Limb (tissue), 2 donors: ENCODE measurements around the gene PPM1M.

Experiments
- DNase-seq, 2 donors: peaks; one replicate each; pipeline ENCODE4 v3.0.0-alpha.2; 2016; ENCODE audit errors: extremely low spot score in 2 of 2

Gene PPM1M

DNA sequence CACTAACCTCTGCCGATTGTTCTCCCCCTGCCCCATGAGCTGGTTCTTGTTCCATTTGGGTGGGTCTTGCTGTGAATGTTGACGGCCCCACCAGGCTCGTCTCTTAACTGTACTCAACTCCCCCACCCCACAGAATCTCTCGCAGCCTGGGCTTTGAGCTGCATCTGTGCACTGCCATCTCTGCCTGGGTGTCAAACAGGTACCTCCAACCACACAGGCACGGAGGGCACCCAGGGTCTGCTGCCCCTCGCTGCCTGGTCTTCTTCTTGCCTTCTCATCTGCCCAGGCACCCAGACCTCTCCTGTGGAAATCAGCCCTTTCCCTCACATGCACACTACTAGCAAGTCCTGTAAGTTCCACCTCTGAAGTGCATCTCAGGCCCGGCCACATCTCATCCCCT lies 30.2 kb upstream of the PPM1M start:
- DNase-seq, result peak in 1 of 2 donors; percentile 14

DNA sequence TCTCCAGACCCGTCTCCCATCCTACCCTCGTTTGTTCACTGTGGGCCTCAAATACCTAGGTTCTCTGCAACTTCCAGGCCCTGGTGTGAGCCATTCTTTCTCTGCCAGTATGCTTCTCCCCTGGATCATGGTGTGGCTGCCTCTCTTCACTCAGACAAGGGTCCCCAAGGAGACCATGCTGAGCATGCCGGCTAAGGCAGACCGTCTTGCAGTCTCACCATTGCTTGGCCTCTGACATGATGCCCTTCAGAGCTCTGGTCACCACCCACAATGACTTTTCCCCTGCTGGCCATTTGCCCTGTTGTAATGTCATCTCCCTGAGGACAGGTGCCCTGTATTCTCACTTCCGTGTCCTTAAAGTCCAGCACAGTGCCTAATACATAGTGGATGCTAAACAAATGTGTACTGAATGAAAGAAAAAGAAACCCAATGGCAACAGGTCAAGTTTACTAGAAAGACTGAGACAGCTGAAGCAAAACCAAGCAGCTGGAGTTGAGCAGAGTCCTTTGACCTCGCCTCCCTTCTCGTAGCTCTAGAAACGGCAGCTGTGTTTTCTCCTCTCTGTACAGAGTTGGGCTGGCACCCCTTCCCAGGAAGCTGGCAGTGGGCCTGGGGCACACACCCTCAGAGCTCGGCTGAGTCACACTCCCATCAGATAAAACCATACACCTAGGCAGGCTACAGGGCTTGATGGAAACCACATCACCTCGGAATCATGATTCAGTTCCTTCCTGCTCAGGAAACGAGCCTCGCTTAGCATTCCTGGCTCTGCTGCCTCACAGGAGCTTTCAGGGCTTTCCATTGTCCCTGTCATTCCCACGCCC lies 28.8 kb upstream of the PPM1M start:
- DNase-seq, result peak; percentile 56 to 78

DNA sequence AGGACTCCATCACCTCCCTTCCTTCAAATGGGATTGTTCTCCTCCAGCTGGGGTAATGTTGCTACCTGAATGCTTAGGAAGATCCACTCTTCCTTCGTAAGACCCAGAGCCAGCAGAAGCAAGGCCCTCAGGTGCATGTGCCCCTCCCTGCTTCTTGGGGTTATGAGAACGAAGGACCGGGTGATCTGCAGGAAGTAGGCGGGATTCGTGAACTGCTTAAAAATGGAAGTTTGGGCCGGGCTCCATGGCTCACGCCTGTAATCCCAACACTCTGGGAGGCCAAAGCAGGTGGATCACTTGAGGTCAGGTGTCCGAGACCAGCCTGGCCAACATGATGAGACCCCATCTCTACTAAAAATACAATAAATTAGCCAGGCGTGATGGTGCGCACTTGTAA lies 28.2 kb upstream of the PPM1M start:
- DNase-seq, result no peak

DNA sequence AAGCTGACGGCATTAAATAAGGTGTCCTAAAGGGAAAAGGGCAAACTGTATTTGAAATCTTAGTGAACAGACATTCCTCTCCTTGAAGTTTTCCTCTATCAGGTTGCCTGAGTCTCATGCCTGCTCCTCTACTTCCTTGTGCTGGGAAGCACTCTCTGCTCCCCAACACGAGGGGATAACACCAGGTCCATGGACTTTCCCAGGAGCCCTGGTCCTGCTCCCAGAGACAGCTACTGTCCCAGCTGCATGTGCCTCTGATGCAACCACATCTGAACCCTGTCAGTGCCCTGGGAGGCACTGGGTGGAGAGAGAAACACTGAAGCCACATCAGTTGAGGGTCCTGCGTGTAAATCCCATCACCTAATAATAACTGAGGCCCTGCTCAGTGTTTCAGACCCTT lies 27.5 kb upstream of the PPM1M start:
- no peak for DNase-seq

DNA sequence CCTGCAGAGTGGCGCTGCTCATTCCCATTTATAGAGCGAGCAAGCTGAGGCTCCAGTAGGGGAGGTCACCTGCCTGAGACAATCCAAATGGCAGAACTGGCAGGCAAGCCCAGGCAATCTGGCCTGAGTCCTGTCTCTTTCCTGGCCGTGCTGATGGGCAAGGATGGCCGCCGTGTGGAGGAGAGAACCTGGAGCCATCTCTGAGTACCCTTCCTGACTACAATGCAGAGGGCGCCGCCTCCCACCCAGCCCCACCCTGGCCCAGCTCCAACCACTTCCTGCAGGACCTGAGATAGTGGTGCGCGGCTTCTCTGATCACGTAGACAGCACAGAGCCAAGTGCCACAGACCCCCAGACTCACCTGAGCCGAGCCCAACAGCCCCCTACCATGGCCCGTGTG lies 27.1 kb upstream of the PPM1M start:
- DNase-seq, result peak in 1 of 2 donors; percentile 22

DNA sequence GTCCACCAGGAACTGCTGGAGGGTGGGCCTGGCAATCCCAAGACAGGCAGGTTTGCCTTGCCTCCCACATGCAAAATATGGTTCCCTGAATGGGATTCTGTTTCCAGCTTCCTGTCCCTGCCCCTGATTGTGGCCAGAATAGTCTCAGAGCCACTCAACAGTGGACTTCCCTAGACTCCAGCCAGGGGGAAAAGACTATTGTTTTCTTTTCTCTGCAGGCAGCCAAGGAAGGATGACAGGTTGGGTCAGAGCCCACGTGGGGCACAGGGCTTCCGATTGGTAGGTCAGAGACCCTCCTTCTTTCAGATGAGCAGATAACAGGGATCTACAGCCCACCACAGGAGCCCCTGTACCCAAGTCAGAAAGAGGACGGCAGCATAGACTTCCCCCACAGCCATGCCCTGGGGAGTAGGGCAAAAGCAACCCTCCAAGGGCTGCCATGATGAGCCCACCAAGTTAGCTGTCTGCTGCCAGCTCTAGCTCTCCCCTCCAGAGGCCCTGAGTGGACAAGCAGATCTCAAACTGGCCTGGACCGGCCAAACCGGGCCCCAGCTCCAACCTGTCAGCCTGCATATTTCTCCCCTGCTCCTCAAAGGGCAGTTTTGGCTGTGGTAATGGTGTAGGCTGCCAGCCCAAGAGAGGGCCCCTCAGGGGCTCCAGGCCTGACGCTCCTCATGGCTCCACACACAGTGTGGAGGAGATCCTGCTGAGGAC lies 26.5 kb upstream of the PPM1M start:
- DNase-seq, result peak in 1 of 2 donors; percentile 32

DNA sequence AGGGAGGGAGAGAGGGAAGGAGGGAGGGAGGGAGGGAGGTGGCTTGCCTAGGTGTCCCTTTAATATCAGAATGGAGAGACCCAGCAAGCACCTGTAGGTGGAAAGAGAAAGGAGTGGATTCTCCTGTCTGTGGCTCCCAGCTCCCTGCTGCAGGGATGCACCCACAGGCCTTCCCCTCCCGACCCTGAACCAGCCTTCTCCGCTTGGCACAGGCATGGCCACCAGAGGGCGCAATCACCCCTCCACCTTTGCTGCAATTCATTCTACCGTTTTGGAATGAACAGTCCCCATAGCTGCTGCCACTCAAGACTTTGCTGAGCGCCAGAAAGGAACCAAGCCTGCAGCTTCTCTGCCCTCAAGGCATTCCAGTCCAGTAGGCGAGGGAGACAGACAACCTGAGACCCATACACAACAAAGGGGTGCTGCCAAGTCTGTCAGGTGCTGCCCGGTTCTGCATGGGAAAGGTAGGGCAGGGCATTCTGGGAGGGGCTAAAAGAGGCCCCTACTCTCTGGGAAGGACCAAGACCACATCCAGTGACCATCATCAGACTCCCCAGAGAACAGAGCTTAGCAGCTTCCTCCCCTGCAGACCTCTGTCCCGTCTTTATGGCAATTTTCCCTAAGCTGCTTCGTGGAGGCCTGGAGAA lies 25.1 kb upstream of the PPM1M start:
- DNase-seq, result peak; percentile 78 to 92

DNA sequence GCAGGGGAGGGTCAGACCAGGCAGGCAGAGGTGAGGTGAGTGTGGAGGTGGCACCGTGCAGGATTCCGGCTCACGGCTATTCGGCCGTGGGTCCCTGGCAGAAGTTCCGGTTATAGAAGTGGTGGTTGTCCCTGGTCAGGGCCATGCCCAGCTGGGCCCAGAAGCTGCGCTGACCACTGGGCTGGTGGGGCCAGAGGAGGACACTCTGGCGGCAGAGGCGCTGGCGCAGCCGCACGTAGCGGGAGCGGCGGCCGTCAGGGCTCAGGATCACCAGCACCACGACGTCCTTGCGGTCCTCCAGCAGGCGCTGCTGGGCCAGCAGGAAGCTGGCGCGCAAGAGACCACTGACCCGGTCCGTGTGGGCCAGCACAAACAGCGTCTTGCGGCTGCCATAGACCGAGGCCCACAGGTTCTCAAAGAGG lies 24.4 kb upstream of the PPM1M start:
- DNase-seq, result peak in 1 of 2 donors; percentile 25

DNA sequence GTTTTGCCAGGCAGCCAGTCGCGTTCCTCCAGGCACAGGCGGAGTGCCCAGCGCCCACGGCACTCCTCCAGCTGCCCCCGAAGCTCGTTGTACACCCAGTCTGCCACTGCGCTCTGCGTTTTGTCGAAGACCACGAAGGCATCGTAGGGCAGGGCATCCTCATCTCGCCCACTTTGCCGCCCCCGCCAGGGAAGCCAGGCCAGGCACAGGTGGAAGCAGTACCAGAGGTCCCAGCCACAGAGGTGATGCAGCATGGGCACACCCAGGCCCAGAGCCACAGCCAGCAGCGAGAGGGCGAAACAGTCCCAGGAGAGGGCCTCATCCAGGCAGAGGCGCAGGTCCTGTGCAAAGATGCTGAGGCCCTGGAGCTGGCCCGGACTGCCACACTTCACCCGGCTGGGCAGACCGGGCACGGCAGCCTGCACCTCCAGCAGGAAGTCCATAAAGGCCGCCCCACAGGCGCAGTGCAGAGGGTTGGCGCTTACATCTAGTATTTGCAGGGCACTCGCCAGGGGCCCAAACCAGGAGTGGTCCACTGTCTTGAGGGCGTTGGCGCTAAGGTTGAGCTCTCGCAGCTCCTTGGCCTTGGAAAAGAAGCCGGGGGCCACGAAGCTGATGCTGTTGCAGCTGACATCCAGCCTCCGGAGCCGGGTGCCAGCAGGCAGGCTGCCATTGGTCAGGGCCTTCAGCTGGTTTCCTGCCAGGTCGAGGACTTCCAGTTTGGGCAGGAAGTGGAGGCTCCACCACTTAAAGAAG lies 23.8 kb upstream of the PPM1M start:
- DNase-seq, result peak in 1 of 2 donors; percentile 22

DNA sequence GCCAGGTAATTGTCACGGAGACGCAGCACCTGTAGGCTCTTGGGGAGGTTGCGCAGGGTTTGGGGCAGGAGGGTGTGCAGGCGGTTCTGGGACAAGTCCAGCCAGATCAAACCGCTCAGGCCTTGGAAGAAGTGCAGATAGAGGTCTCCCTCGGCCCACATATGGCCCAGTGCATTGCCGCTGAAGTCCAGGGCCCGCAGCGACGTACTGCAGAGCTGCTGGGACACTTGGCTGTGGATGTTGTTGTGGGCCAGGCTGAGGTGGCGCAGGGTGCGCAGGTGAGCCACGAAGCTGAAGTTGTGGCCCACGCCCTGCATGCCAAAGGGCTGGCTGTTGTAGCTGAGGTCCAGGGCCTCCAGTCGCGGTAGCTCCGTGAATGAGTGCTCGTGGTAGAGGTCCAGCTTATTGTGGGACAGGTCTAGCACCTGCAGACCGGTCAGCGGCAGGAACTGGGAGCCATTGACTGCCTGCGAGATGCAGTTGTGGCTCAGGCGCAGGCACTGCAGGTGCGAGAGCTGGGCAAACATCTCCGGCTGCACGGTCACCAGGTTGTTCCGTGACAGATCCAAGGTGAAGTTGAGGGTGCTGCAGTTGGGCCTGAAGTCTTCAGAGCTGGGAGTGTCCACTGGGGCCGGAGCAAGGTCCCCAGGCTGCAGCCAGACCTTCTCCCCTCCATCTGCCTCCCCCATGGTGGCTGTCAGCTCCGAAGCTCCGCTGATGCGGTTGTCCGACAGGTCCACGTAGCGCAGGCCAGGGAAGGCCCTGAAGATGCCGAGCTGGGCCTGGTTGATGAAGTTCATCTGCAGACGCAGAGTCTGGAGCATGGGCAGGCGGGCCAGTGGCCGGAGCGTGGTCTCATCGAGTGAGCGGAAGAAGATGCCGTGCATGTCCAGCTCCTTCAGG lies 23.0 kb upstream of the PPM1M start:
- peak in 1 of 2 donors; percentile 16 for DNase-seq

DNA sequence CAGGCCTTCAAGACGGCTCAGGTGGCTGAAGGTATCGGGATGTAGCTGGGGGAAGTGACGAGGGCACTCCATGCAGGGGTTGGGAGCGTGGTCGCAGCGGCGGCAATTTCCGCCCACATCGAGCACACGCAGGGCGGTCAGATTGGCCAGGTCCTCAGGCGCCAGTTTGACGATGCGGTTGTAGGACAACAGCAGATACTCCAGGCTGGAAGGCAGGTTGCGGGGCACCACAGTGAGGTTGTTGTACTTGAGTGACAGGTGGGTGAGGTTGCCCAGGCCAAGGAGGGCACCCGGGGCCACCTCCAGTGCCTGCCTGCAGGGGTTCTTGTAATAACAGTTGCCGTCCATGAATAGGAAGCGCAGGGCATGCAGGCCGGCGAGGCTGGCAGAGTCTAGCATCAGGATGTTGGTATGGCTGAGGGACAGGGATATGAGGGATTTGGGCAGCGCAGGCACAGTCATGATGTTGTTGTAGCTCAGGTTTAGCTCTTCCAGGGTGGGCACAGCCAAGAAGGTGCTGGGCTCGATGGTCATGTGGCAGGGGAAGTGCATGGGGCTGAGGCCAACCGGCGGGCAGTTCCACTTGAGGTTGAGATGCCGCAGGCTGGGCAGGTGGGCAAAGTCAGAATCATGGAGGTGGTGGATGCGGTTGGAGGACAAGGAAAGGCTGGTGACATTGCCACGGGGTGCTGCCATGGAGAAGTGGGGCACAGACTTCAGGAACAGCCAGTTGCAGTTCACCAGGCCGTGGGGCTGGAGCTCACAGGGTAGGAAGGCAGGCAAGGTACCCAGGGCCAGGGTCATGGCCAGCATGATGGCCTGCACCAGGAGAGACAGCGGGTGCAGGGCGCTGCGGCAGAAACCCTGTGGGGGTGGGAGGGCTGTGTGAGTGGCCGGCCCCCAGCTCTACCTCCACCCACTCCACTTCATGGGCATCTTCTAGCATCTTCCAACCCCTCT lies 21.8 kb upstream of the PPM1M start:
- DNase-seq, result no peak

DNA sequence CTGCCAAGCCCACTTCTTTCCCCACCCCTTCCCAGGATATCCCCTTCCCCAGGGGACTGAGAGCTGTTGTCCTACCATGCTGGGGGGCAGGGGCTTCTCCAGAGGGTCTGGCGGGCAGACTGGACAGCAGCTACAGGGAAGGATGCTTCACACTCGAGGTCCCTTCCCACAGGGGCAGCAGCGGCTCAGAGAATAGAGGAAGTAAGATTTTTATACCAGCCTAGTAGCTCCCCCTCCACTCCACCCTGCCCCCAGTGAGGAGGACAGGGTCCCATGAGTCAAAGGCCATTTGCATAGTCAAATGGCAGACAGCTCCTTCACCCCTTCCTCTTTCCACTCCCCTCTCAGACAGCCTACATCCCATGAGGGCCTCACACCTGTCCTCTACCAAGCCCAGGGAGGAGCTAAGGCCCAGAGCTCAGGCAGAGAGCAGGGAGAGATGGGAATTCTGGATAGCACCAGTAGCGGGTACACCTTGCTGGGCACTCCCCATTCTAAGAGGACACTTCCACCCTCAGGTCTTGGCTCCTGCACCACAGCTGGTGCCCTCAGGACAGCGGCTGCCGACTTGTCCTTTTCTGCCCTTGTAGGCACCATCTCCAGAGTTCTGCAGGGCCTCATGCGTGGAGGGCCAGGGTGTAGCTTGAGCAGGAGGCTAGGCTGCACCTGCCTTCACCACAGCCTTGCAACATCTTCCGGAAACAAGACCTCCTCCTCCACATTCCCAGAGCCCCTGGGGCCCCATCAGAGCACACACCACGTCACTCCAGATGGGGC lies 19.9 kb upstream of the PPM1M start, which contains the start of gene TLR9:
TSS of gene TLR9 (minus strand) at position 194 of the 777 bp plus-strand sequence. CDS start at position 78, 116 bp downstream.
- no peak for DNase-seq

DNA sequence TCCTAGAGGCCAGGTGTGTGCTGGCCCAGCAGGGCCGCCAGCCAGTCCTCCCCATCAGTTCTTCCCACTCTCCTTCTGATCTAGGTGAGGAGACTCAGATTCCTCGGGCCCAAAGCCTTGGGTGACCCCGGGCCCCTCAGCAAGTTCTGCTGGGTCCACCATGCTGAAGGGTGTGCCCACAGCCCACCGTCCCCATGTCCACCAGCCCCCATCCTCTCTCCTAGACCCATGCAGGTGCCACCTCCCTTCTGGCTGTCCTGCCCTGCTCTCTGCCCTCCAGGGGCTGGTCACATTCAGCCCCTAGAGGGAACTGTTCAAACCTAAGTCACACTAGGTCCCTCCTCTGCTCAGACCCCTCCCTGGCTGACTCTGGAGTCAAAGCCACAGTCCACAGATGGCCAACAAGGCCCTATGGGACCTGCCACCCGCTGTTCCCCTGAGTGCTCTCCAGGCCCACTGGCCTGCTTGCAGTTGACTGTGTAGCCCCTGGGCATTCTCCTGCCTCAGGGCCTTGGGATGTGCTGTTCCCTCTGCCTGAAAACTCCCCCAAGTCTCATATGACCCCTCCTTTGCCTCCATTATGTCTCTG lies 19.2 kb upstream of the PPM1M start:
- no peak for DNase-seq

DNA sequence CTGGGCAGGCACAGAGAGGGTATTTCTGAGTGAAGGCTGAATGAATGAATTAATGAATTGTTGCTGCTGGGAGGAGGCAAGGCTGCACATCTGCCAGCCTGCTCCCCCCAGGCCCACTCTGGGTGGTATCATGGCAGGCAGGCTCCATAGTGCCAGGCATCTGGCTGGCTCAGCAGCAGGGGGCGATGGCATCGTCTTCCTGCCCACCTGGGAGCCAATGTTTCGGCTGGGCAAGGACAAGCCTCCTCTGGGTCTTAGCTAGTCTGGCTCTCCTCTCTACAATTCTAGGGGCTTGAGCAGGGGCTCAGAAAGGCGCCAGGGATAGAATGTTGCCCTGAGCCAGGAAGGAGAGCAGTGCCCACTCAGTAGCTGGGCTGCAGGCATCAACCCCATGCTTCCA lies 18.4 kb upstream of the PPM1M start:
- no peak for DNase-seq

DNA sequence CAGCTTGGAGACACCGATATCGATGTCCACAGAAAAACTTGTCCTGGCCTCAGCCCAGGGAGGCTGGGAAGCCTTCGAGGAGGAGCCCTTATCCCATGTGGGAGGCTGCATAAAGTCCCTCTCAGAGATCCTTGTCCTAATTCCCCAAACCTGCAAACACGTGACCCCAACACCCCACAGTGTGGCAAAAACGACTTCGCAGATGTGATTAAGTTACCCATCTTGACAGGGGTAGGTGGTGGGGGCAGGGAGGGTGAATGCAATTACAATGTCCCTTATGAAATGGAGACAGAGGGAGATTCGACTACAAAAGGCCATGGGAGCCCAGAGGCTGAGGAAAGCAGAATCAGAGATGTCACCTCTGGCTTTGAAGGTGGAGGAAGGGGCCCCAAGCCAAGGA lies 17.8 kb upstream of the PPM1M start:
- no peak for DNase-seq

DNA sequence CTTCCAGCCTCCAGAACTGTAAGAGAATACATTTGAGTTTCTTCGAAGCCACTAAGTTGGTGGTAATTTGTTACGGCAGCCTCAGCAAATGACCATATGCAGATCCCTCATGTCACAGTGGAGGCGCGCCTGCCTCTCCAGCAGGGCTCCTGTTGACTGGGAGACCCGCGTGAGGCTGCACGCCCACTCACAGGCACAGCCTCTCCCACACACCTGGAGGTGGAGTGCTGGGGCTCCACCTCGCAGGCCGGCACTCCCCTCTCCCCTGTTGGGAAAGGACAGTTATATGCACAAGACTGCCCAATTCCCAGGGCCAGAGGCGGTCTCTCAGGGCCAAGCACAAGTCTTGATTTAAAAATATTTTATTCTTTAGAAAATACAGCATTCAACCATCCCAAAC lies 17.3 kb upstream of the PPM1M start:
- no peak for DNase-seq

DNA sequence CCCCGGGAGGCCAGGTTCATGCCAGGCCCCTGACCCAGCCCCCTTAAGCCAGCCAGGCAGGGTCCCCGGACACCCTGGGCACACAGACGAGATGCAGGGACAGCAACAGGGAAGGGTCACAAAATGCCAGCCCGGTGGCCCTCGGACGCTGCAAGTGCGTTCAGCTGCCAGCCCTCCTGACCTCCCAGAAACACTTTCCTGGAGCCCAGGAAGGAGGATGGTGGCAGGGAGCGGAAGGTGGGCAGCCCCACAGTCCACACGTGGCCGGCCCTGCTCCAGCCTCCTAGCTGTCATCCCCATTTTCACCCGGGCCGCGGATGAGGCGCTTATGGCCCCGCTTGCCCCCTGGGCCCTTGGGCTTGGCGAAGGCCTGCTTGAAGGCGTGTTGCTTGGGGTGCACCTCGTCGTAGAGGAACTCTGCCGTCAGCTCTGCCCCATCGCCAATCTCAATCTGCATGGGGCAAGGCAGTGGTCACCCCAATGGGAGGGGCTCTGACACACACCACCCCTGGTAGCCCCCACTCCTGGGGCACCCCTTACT lies 16.7 kb upstream of the PPM1M start:
- no peak for DNase-seq

DNA sequence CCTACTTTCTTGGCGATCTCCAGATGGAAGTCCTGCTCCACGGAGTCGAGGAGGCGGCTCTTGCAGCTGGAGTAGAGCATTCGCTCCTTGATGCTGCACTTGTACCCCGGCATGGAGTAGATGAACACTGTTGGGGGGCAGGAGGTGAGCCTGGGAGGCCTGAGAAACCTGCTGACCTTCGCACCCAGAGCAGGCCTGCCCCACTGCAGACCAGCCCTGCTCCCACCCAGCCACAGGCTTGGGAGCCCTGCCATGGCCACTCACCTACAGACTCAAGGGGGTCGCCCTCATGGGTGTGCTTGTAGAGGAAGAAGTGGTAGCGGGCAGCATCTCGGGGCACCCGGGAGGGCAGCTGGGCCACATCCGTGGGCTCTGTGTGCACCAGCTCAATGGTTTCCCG lies 15.9 kb upstream of the PPM1M start:
- no peak for DNase-seq
